Measurements from ENCODE around the gene SOWAHA.

SOWAHA gene

GRCh38 chr5:132812781-132813598, at the start of gene SOWAHA:
Gene SOWAHA, plus strand, starts transcription at chr5:132813302. Its CDS starts 320 bp downstream, at chr5:132813622.
- no peak for TF ChIP-seq CTCF (IDR thresholded peaks at IDR 0.05; ENCODE audit: borderline replicate concordance, insufficient read depth, low read depth, low read length)
- H3K4me3 ChIP-seq (ENCODE audit: low read depth, low read length): peak within 1 kb of the TSS; percentile 43

GRCh38 chr5:132764051-132764450, 49.1 kb upstream of the SOWAHA start:
- no peak for TF ChIP-seq CTCF (IDR thresholded peaks at IDR 0.05; ENCODE audit: borderline replicate concordance, insufficient read depth, low read depth, low read length)
- no peak overlapping the region for H3K4me3 ChIP-seq (ENCODE audit: low read depth, low read length)

GRCh38 chr5:132764671-132765238, 48.3 kb upstream of the SOWAHA start:
- no peak overlapping the region for H3K4me3 ChIP-seq (ENCODE audit: low read depth, low read length)
- no peak for TF ChIP-seq CTCF (IDR thresholded peaks at IDR 0.05; ENCODE audit: borderline replicate concordance, insufficient read depth, low read depth, low read length)

GRCh38 chr5:132765311-132766019, 47.6 kb upstream of the SOWAHA start:
- TF ChIP-seq CTCF (IDR thresholded peaks at IDR 0.05; ENCODE audit: borderline replicate concordance, insufficient read depth, low read depth, low read length): no peak
- no peak overlapping the region for H3K4me3 ChIP-seq (ENCODE audit: low read depth, low read length)

- no peak for TF ChIP-seq CTCF (IDR thresholded peaks at IDR 0.05; ENCODE audit: borderline replicate concordance, insufficient read depth, low read depth, low read length)
- H3K4me3 ChIP-seq (ENCODE audit: low read depth, low read length): no peak overlapping the region
Observed at GRCh38 chr5:132766020-132766805, 46.9 kb upstream of the SOWAHA start.

- no peak overlapping the region for H3K4me3 ChIP-seq (ENCODE audit: low read depth, low read length)
- TF ChIP-seq CTCF (IDR thresholded peaks at IDR 0.05; ENCODE audit: borderline replicate concordance, insufficient read depth, low read depth, low read length): no peak
Observed at GRCh38 chr5:132766806-132767055, 46.4 kb upstream of the SOWAHA start.

All from GM12875 (cell line).